GM21381 (cell line): Measurements from ENCODE around the gene INPP5A.
"Not testable (repeated sequence)": the region's sequence is repeated elsewhere in the genome, so short reads cannot be mapped to it uniquely, and the experiment has no call there.

Experiments
- ATAC-seq: cut with Tn5 transposase; IDR thresholded peaks from one replicate; pipeline ENCODE4 v1.9.1; 2021; ENCODE audit warnings: mild to moderate bottlenecking, moderate library complexity; ENCODE audit not compliant: unreplicated experiment

The INPP5A gene

DNA sequence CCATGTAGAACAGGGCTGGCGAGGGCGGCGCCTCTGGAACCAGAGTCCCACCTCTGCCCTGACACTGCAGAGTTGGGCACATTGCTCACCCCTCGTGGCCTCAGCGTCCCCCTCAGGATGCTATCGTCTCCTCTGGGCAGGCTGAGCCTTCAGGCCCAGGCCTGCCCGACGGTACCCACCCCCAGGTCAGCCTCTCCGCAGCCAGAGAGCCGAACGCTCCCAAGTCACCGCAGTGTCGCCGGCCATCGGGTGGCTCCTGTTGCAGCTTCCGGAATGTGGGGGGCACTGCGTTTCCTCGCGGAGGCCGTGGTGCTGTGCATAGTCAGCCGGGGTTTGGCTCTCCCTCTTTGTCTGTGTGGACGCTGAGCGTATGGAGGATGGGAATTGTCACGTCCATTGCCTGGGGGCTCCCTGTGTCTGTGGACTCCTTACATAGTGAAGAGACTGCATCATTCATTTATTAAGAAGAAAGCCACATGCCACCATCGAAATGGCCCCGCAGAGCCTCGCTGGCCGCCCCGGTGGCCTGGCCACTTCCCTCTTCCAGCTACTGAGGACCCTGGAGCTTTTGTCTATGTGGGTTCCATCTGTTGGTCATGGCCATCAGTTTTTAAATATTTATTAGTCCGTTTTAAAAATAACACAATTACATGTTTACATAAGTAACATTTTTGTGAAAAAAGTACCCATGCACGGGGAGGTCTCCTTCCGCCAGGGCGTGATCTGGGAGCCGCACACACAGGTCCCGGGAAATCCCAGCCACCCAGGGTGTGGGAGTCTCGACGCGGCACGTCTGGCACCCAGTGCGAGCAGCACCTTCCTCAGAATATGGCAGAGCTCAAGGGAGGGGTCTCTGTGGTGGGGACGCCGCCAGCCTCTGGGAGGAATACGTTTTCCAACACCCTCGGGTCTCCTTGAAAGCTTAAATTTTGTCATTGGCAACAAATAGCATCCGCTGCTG lies 232.8 kb downstream of the INPP5A start:
- no peak for ATAC-seq

GRCh38 chr10:132772816-132773215 lies 235.2 kb downstream of the INPP5A start:
- not testable (repeated sequence) for ATAC-seq

DNA sequence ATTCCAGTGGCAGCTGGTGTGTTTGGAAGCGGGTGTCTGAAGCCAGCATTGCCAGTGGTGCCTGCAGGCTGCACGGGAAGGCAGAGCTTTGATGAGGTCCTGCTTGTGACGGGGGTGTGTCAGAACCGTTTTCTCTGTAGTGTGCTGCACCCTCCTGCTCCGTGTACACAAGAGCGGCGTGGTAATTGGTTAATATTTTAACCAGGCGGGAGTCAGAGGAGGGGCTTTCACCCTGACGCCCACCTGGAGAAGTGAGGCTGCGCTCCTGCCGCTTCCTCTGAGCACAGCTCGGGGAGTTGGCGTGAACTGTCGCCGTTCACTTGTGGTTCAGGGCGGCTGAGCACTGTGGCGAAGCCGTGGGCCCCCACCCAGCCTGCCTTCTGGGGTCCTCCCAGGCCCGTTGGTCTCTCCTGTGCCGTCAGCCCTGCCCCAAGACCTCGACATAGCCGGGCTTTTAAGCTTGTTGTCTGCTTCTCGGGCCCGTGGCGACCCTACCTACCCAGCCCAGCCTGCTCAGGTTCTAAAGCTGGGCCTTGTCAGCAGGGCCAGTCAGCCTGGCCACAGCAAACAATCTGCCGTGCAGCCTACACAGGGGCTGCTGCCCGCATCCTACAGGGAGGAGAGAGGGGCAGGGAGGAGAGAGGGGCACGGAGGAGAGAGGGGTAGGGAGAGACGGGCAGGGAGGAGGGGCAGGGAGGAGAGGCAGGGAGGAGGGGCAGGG lies 236.8 kb downstream of the INPP5A start:
- no peak for ATAC-seq

- ATAC-seq: no peak
Observed at GRCh38 chr10:132774902-132775863, 237.6 kb downstream of the INPP5A start.

GRCh38 chr10:132776186-132776585 lies 238.6 kb downstream of the INPP5A start:
- ATAC-seq: no peak

DNA sequence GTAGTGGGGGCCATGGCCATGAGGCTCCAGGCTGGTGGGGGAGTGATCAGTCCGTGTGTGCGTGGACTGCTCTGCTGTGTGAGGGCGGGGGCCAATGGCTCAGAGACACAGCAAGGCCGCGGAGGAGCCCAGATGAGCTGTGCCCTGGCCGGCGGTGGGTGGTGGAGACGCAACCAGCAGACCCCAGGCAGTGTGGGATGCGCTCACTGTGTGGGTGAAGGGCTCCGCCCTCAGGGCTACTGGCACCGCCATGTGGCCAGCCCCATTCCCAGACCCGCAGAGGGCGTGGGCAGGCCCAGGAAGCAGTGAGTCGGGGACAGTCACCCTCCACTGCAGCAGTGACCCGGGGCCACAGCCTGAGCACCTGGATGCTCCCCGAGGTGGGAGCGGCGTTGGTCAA lies 239.2 kb downstream of the INPP5A start:
- ATAC-seq: no peak

- ATAC-seq: no peak
Observed at GRCh38 chr10:132777441-132777840, 239.9 kb downstream of the INPP5A start.

- no peak for ATAC-seq
Observed at GRCh38 chr10:132779549-132780294, 242.1 kb downstream of the INPP5A start.

DNA sequence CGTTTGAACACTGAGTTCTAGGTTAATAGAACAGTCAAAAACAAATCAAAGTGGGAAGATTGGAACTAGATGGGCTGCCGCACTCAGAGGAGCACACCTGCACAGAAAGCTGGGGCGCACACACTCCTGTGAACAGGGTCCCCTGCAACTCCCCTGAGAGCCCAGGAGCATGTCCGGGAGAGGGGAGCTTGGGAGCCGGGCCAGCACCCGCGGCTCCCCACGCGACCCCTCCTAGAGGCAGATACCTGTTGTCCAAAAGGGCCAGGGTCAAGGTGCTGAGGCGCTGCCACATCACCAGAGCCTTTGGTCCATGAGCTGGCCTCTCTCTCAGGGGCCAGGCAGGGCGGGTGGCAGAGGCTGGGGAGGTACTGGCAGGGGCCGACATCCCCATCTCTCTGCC lies 242.8 kb downstream of the INPP5A start:
- no peak for ATAC-seq

DNA sequence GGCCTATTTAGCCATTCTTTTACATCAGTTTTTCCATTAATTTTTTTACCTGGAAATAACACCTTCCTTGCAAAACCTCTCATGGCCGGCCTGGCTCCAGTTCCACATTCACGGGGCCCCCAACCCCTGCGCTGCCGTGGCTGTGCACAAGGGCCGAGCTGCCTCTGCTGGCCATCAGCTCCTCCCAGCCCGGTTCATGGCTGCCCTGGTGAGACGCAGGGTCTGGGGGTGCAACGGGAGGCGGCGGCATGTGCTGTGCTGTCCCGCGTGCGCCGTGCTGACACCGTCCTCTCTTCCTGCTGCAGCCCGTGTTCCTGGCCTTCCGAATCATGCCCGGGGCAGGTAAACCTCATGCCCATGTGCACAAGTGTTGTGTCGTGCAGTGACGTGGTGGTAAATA lies 244.0 kb downstream of the INPP5A start:
- no peak for ATAC-seq

GRCh38 chr10:132783165-132783939 lies 245.8 kb downstream of the INPP5A start:
- no peak for ATAC-seq

DNA sequence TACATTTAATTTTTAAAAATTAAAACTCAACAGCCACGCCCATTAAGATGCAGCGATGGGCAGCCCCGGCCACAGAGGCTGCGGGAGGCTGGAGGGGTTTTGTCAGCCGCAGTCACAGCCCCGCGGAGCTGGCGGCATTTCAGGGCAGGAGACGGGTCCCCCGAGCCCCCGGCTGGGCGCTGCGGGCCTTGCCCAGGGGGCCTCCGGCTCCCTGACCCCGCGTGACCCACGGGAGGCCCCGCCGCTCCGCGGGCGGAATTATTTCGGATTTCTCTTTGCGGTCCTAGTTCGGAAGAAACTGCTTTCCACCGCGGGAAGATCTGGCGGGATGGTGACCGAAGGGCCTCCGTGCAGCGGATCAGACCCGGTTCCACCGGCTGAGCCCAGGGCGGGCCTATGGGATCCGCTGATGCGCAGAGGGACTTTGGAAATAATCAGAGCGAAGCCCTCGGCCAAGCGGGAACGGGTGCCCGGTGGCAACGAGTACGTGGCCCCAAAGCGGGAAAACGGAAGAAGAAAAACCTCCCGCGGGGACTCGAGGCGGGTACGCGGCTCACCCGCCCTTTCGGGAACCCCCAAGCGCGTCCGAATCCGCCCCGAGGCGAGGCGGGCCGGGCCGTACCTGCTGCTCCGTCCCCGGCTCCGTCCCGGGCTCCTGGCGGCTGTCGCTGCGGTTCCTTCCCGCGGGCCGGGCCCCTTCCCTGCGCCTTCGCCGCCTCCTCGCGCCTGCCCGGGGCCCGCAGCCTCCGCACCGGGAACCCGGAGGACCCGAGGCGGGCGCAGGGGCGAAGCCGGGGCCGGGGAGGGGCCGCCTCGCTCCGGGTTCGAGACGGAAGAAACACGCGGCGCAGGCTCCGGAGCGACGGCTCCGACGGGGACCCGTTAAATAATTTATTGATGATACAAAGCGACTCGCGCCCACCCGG lies 246.6 kb downstream of the INPP5A start:
- ATAC-seq: no peak

DNA sequence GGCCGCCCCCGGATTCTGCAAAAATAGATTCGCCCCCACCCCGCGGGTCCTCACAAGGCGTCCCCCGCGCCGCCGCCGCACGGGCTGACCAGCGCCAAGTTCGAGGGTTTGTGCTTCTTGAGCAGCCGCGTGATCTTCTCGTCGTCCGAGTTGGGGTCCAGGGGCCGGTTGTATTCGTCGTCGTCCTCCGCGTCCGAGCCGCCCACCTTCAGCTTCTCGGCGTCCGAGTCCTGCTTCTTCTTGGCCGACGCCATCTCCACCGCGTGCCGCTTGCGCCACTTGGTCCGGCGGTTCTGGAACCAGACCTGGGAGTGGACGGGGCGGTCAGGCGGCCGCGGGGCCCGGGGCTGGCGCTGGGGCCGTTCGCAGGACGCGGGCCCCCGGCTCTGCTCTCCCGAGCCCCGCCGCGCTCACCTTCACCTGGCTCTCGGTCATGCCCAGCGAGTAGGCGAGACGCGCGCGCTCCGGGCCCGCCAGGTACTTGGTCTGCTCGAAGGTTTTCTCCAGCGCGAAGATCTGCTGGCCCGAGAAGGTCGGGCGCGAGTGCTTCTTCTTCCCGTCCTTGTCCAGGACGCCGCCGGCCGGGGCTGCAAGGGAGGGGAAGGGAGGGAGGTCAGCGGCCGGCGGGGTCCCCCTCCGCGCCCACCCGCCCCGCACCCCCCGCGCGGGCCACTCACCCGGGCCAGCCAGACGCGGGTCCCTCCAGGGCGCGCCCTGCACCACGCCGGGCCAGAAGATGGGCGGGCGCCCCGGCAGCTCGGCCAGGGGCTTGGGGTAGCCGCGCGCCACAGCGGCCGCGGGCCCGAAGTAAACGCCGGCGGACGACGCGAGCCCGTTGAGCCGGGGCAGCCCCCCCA lies 247.5 kb downstream of the INPP5A start:
- no peak for ATAC-seq

- no peak for ATAC-seq
Observed at GRCh38 chr10:132785723-132786475, 248.3 kb downstream of the INPP5A start, which contains the start of gene NKX6-2. TSS of gene NKX6-2 (minus strand) at chr10:132786147. CDS start at chr10:132785948, 199 bp downstream.

- no peak for ATAC-seq
Observed at GRCh38 chr10:132786476-132786883, 248.9 kb downstream of the INPP5A start.

DNA sequence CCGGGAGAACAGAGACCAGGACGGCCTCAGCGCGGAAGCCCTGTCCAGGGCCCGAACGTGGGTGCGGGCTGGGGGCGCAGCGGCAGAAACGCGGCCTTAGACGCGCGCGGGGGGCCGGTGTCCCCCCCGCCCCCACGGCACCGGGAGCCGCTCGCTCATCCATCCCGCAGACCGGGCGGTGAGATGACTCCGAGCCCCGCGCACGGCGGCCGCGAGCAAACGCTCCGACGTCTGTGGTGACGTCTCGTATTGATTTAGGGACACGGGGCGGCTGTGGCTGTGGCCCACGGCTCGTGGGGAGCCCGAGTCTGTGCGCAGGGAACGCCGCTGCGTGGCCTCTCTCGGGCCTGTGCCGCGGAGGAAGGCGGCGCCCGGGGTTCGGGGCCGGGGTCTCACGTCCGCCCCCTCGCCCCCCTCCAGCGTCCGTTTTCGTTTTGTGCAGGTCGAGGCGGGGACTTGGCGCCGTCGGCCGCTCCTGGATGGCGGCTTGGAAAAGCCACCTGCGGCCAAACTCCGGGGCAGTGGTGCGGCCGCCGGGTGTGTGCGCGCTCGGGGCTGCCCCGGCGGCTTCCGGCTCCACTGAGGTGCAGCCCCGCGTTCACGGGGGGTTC lies 249.4 kb downstream of the INPP5A start:
- ATAC-seq: no peak
